ENCODE results near the gene MAL.

DNA sequence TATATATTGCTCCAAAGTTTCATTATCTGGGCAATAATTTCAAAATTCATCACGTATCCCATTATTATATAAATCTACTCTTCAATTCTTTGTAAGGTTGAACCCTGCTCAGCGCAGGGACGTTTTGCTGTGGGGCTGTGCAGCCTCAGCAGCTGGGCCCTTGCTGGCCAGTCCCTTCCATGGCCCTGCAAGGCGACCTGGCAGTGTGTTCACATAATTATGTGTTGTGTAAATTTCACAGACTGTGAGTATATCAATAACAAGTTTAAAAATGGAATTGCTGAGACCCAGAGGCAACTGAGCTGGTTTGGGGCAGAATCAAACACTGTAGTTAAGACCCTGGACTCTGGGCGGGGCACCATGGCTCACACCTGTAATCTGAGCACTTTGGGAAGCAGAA is 16.1 kb upstream of the MAL start:
- TF ChIP-seq, protein P1, sequence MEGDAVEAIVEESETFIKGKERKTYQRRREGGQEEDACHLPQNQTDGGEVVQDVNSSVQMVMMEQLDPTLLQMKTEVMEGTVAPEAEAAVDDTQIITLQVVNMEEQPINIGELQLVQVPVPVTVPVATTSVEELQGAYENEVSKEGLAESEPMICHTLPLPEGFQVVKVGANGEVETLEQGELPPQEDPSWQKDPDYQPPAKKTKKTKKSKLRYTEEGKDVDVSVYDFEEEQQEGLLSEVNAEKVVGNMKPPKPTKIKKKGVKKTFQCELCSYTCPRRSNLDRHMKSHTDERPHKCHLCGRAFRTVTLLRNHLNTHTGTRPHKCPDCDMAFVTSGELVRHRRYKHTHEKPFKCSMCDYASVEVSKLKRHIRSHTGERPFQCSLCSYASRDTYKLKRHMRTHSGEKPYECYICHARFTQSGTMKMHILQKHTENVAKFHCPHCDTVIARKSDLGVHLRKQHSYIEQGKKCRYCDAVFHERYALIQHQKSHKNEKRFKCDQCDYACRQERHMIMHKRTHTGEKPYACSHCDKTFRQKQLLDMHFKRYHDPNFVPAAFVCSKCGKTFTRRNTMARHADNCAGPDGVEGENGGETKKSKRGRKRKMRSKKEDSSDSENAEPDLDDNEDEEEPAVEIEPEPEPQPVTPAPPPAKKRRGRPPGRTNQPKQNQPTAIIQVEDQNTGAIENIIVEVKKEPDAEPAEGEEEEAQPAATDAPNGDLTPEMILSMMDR (IDR thresholded peaks at IDR 0.05; ENCODE audit: low read depth, low read length): no peak
- TF ChIP-seq MYC (IDR thresholded peaks at IDR 0.05; ENCODE audit: low read depth, low read length): no peak
